IPS-NIHi11 (cell line): Measurements from ENCODE around the gene DOCK1.

Experiments used
- DNase-seq: peaks from one replicate; pipeline ENCODE4 v3.0.0; 2012; ENCODE audit warnings: mixed read lengths, low spot score

The DOCK1 gene

GRCh38 chr10:127088908-127089307, 183.7 kb downstream of the DOCK1 start:
- DNase-seq = no peak

GRCh38 chr10:127089446-127089845, 184.2 kb downstream of the DOCK1 start:
- DNase-seq = no peak

GRCh38 chr10:127090138-127090537, 184.9 kb downstream of the DOCK1 start:
- DNase-seq = no peak

GRCh38 chr10:127091354-127091753, 186.1 kb downstream of the DOCK1 start:
- DNase-seq = no peak

GRCh38 chr10:127092916-127093315, 187.7 kb downstream of the DOCK1 start:
- no peak for DNase-seq

GRCh38 chr10:127094984-127095383, 189.8 kb downstream of the DOCK1 start:
- no peak for DNase-seq

GRCh38 chr10:127100983-127101615, 195.9 kb downstream of the DOCK1 start:
- no peak for DNase-seq

- DNase-seq = no peak
Measured at GRCh38 chr10:127102176-127102575, 196.9 kb downstream of the DOCK1 start.

- DNase-seq = no peak
Measured at GRCh38 chr10:127115100-127115499, 209.9 kb downstream of the DOCK1 start.

- DNase-seq = peak; percentile 85
Measured at GRCh38 chr10:127117125-127117524, 211.9 kb downstream of the DOCK1 start.

GRCh38 chr10:127118034-127118433, 212.8 kb downstream of the DOCK1 start:
- no peak for DNase-seq

GRCh38 chr10:127119936-127120335, 214.7 kb downstream of the DOCK1 start:
- no peak for DNase-seq

- no peak for DNase-seq
Measured at GRCh38 chr10:127122831-127123230, 217.6 kb downstream of the DOCK1 start.

- DNase-seq = no peak
Measured at GRCh38 chr10:127123626-127124025, 218.4 kb downstream of the DOCK1 start.

GRCh38 chr10:127125331-127125730, 220.1 kb downstream of the DOCK1 start:
- DNase-seq = no peak

- DNase-seq = no peak
Measured at GRCh38 chr10:127127822-127128221, 222.6 kb downstream of the DOCK1 start.

- DNase-seq = no peak
Measured at GRCh38 chr10:127129104-127129503, 223.9 kb downstream of the DOCK1 start.

GRCh38 chr10:127132451-127132850, 227.2 kb downstream of the DOCK1 start:
- no peak for DNase-seq

GRCh38 chr10:127133225-127133624, 228.0 kb downstream of the DOCK1 start:
- no peak for DNase-seq

GRCh38 chr10:127133672-127134500, 228.7 kb downstream of the DOCK1 start:
- no peak for DNase-seq

- no peak for DNase-seq
Measured at GRCh38 chr10:127135844-127136577, 230.8 kb downstream of the DOCK1 start.

GRCh38 chr10:127137391-127137790, 232.2 kb downstream of the DOCK1 start:
- DNase-seq = no peak

GRCh38 chr10:127142136-127142535, 236.9 kb downstream of the DOCK1 start:
- DNase-seq = no peak
